Muscle layer of duodenum (tissue), 2 donors: ENCODE results near the gene ZRANB3.
"Not testable (repeated sequence)": the region's sequence is repeated elsewhere in the genome, so short reads cannot be mapped to it uniquely, and the experiment has no call there.

Experiments used
- H3K27ac ChIP-seq: one replicate; pipeline ENCODE4 v1.7.0; 2013; ENCODE audit warnings: mild to moderate bottlenecking, low read length
- H3K27me3 ChIP-seq: one replicate; pipeline ENCODE4 v1.7.0; 2013; ENCODE audit warnings: low read depth, mild to moderate bottlenecking, control low read depth, low read length
- H3K36me3 ChIP-seq, 2 donors: one replicate each; pipeline ENCODE4 v1.7.0; 2013; ENCODE audit warnings: low read length in 2 of 2, control low read depth in 1 of 2, mild to moderate bottlenecking in 1 of 2; ENCODE audit not compliant: insufficient read depth in 2 of 2, control insufficient read depth in 1 of 2
- H3K4me1 ChIP-seq, 2 donors: one replicate each; pipeline ENCODE4 v1.7.0; 2013; ENCODE audit warnings: low read length in 2 of 2, mild to moderate bottlenecking in 2 of 2, control low read depth in 1 of 2, moderate library complexity in 1 of 2; ENCODE audit not compliant: insufficient read depth in 2 of 2, control insufficient read depth in 1 of 2
- H3K4me3 ChIP-seq, 2 donors: one replicate each; pipeline ENCODE4 v1.7.0; 2013; ENCODE audit warnings: low read length in 2 of 2, low read depth in 1 of 2, mild to moderate bottlenecking in 1 of 2
- H3K9me3 ChIP-seq, 2 donors: one replicate each; pipeline ENCODE4 v1.7.0; 2013; ENCODE audit warnings: low read length in 2 of 2, control low read depth in 1 of 2, mild to moderate bottlenecking in 1 of 2; ENCODE audit not compliant: control insufficient read depth in 1 of 2
- donor health status: healthy.

ZRANB3 gene

GRCh38 chr2:135532581-135532980, 1.6 kb upstream of the ZRANB3 start:
- no peak overlapping the region for H3K4me3 ChIP-seq
- no peaks in the 10 kb centered on the region for H3K27me3 ChIP-seq
- H3K9me3 ChIP-seq: no peaks in the 10 kb centered on the region
- peaks cover 5 to 13% of the 10 kb centered on the region in 2 donors for H3K4me1 ChIP-seq
- H3K27ac ChIP-seq: no peak overlapping the region
- H3K36me3 ChIP-seq: no peaks in the 10 kb centered on the region

- H3K4me1 ChIP-seq: peaks cover 5 to 13% of the 10 kb centered on the region in 2 donors
- peak within 1 kb of the TSS; percentile 97 to 99 for H3K4me3 ChIP-seq
- no peaks in the 10 kb centered on the region for H3K27me3 ChIP-seq
- H3K9me3 ChIP-seq: no peaks in the 10 kb centered on the region
- H3K27ac ChIP-seq: peak within 1 kb of the TSS; percentile 99
- H3K36me3 ChIP-seq: no peaks in the 10 kb centered on the region
Observed at GRCh38 chr2:135531231-135532197, 496 bp upstream of the ZRANB3 start, which contains the start of gene R3HDM1. R3HDM1 (plus strand) TSS chr2:135531484; CDS start chr2:135604846, 73,362 bp downstream.

- Histone ChIP-seq H3K4me1 (peaks cover 5 to 12% of the 10 kb centered on the region in 2 donors), H3K27ac (no peak overlapping the region), H3K27me3 (no peaks in the 10 kb centered on the region), H3K36me3 (no peaks in the 10 kb centered on the region), H3K4me3 (no peak overlapping the region), H3K9me3 (no peaks in the 10 kb centered on the region)
Observed at GRCh38 chr2:135528006-135528405, 3.0 kb downstream of the ZRANB3 start.

DNA sequence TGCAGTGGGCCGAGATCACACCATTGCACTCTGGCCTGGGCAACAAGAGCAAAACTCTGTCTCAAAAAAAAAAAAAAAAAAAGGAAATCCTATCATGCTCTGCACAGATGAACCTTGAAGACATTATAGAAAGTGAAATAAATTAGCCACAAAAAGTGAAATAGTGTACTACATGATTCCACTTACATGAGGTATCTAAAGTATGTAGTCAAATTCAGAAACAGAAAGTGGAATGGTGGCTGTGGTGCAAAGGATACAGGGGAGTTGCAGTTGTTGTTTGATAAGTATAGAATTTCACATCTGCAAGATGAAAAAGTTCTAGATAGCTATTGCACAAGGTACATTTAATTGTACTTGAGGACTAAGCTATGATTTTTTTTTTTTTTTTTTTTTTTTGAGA, 5.2 kb downstream of the ZRANB3 start:
- Histone ChIP-seq H3K36me3 (no peaks in the 10 kb centered on the region), H3K9me3 (no peaks in the 10 kb centered on the region), H3K4me1 (peaks cover 0 to 7% of the 10 kb centered on the region in 2 donors), H3K27ac (no peak overlapping the region), H3K4me3 (no peak overlapping the region), H3K27me3 (no peaks in the 10 kb centered on the region)

- Histone ChIP-seq H3K4me1 (no peaks in the 10 kb centered on the region), H3K36me3 (peaks cover 0 to 4% of the 10 kb centered on the region in 2 donors), H3K27ac (no peak overlapping the region), H3K9me3 (peaks cover 0 to 17% of the 10 kb centered on the region in 2 donors), H3K27me3 (no peaks in the 10 kb centered on the region), H3K4me3 (no peak overlapping the region)
Observed at GRCh38 chr2:135512099-135512498, 18.9 kb downstream of the ZRANB3 start.

- peaks cover 0 to 4% of the 10 kb centered on the region in 2 donors for H3K36me3 ChIP-seq
- H3K4me3 ChIP-seq: no peak overlapping the region
- no peaks in the 10 kb centered on the region for H3K4me1 ChIP-seq
- H3K9me3 ChIP-seq: peaks cover 0 to 17% of the 10 kb centered on the region in 2 donors
- H3K27me3 ChIP-seq: no peaks in the 10 kb centered on the region
- no peak overlapping the region for H3K27ac ChIP-seq
Observed at GRCh38 chr2:135510577-135510976, 20.4 kb downstream of the ZRANB3 start.

GRCh38 chr2:135504811-135505210, 26.2 kb downstream of the ZRANB3 start:
- H3K9me3 ChIP-seq: peaks cover 0 to 2% of the 10 kb centered on the region in 2 donors
- H3K4me3 ChIP-seq: no peak overlapping the region
- H3K36me3 ChIP-seq: peaks cover 0 to 17% of the 10 kb centered on the region in 2 donors
- no peaks in the 10 kb centered on the region for H3K27me3 ChIP-seq
- no peaks in the 10 kb centered on the region for H3K4me1 ChIP-seq
- H3K27ac ChIP-seq: no peak overlapping the region

DNA sequence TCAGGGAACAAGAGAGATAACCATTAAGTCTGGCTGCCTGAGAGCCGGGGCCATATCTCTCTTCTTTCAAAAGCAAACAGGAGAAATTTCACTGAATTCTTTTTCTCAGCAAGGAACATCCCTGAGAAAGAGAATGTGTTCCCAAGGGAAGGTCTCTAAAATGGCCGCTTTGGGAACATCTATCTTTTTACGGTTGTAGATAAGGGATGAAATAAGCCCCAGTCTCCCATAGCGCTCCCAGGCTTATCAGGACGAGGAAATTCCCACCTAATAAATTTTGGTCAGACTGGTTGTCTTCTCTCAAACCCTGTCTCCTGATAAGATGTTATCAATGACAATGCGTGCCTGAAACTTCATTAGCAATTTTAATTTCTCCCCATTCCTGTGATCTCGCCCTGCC, 32.4 kb downstream of the ZRANB3 start:
- not testable (repeated sequence) for H3K27me3 ChIP-seq, H3K4me3 ChIP-seq, H3K27ac ChIP-seq, H3K4me1 ChIP-seq
- Histone ChIP-seq H3K9me3 (peaks cover 0 to 12% of the 10 kb centered on the region in 2 donors), H3K36me3 (peaks cover 0 to 21% of the 10 kb centered on the region in 2 donors)

GRCh38 chr2:135494917-135495316, 36.1 kb downstream of the ZRANB3 start:
- Histone ChIP-seq H3K27ac (no peak overlapping the region), H3K9me3 (peaks cover 0 to 11% of the 10 kb centered on the region in 2 donors)

GRCh38 chr2:135494503-135494902, 36.5 kb downstream of the ZRANB3 start:
- Histone ChIP-seq H3K27ac (no peak overlapping the region), H3K27me3 (no peaks in the 10 kb centered on the region), H3K9me3 (peaks cover 0 to 6% of the 10 kb centered on the region in 2 donors), H3K4me3 (no peak overlapping the region), H3K4me1 (no peaks in the 10 kb centered on the region), H3K36me3 (peaks cover 0 to 2% of the 10 kb centered on the region in 2 donors)

More at GRCh38 chr2:135494917-135495316, 36.1 kb downstream of the ZRANB3 start:
- Histone ChIP-seq H3K4me3 (no peak overlapping the region), H3K27me3 (no peaks in the 10 kb centered on the region), H3K36me3 (peaks cover 0 to 6% of the 10 kb centered on the region in 2 donors), H3K4me1 (no peaks in the 10 kb centered on the region)

GRCh38 chr2:135490376-135490775, 40.6 kb downstream of the ZRANB3 start:
- Histone ChIP-seq H3K27ac (no peak overlapping the region), H3K9me3 (peaks cover 0 to 7% of the 10 kb centered on the region in 2 donors), H3K4me3 (no peak overlapping the region), H3K36me3 (peaks cover 0 to 9% of the 10 kb centered on the region in 2 donors), H3K4me1 (no peaks in the 10 kb centered on the region), H3K27me3 (no peaks in the 10 kb centered on the region)
